GM23338 (cell line): Measurements from ENCODE around the gene RTKN. TPM values are rescaled to one million over a fixed set of nuclear protein-coding genes. Genes with fewer than 3 reads are reported as not detected.

Experiments
- ATAC-seq: fragments of 200-7000 bp; cut with Tn5 transposase; 3 replicates; pipeline ENCODE4 v1.9.1; 2020
- DNase-seq: peaks from one replicate; pipeline ENCODE4 v3.0.0-alpha.2; 2015; ENCODE audit warnings: low spot score
- H2AFZ ChIP-seq: fragments of 200-600 bp; sonication (generic); 2 replicates; pipeline ENCODE4 v1.8.0; 2016; ENCODE audit warnings: antibody characterized with exemption, mild to moderate bottlenecking, moderate library complexity
- H3F3A ChIP-seq: fragments of 200-600 bp; sonication (generic); replicated peaks from 2 replicates; pipeline ENCODE4 v1.8.0; 2017; ENCODE audit warnings: antibody characterized with exemption, mixed run types, low read depth
- H3K27ac ChIP-seq: fragments of 200-600 bp; sonication (generic); 2 replicates; pipeline ENCODE4 v1.6.1; 2016; ENCODE audit warnings: low read depth
- H3K27me3 ChIP-seq: fragments of 200-600 bp; sonication (generic); 2 replicates; pipeline ENCODE4 v1.8.0; 2016; ENCODE audit warnings: mild to moderate bottlenecking, mixed run types, moderate library complexity; ENCODE audit not compliant: insufficient read depth
- H3K36me3 ChIP-seq: fragments of 200-600 bp; sonication (generic); 2 replicates; pipeline ENCODE4 v1.8.0; 2016; ENCODE audit warnings: mild to moderate bottlenecking; ENCODE audit not compliant: insufficient read depth
- H3K4me1 ChIP-seq: fragments of 200-600 bp; sonication (generic); 2 replicates; pipeline ENCODE4 v1.8.0; 2016; ENCODE audit warnings: mild to moderate bottlenecking, moderate library complexity; ENCODE audit not compliant: insufficient read depth
- H3K4me2 ChIP-seq: fragments of 200-600 bp; sonication (generic); 2 replicates; pipeline ENCODE4 v1.7.1; 2017; ENCODE audit warnings: mixed run types
- H3K4me3 ChIP-seq: fragments of 200-600 bp; sonication (generic); 2 replicates; pipeline ENCODE4 v1.6.1; 2016; ENCODE audit warnings: mixed run types
- H3K79me2 ChIP-seq: fragments of 200-600 bp; sonication (generic); replicated peaks from 2 replicates; pipeline ENCODE4 v1.8.0; 2017; ENCODE audit warnings: mild to moderate bottlenecking; ENCODE audit not compliant: insufficient read depth
- H3K9me2 ChIP-seq: fragments of 200-600 bp; sonication (generic); 2 replicates; pipeline ENCODE4 v1.8.0; 2017; ENCODE audit not compliant: insufficient read depth
- H4K20me1 ChIP-seq: fragments of 200-600 bp; sonication (generic); replicated peaks from 2 replicates; pipeline ENCODE4 v1.8.0; 2017; ENCODE audit warnings: mild to moderate bottlenecking; ENCODE audit not compliant: insufficient read depth
- H3K27ac Mint-ChIP-seq: 2 replicates; pipeline ENCODE4 v1.8.0; 2020; ENCODE audit warnings: inconsistent platforms, mild to moderate bottlenecking, moderate library complexity, mixed read lengths
- H3K27me3 Mint-ChIP-seq: 3 replicates; pipeline ENCODE4 v1.8.0; 2022; ENCODE audit warnings: low read depth, mild to moderate bottlenecking, moderate library complexity, mixed read lengths, inconsistent platforms; ENCODE audit not compliant: insufficient read depth, poor library complexity
- H3K36me3 Mint-ChIP-seq: 3 replicates; pipeline ENCODE4 v1.8.0; 2021; ENCODE audit warnings: low read depth, mild to moderate bottlenecking, inconsistent platforms, moderate library complexity, mixed read lengths
- H3K4me1 Mint-ChIP-seq: 3 replicates; pipeline ENCODE4 v1.8.0; 2020; ENCODE audit warnings: mild to moderate bottlenecking, inconsistent platforms, mixed read lengths
- H3K4me3 Mint-ChIP-seq: 3 replicates; pipeline ENCODE4 v1.8.0; 2021; ENCODE audit warnings: moderate library complexity, mild to moderate bottlenecking, inconsistent platforms, mixed read lengths
- H3K9me3 Mint-ChIP-seq: 3 replicates; pipeline ENCODE4 v1.8.0; 2020; ENCODE audit warnings: moderate library complexity, mild to moderate bottlenecking, inconsistent platforms, mixed read lengths
- CREB1 ChIP-seq: fragments of 250-450 bp; sonication (Bioruptor Pico); IDR thresholded peaks from 2 replicates; pipeline ENCODE4 v1.5.0; 2020; ENCODE audit warnings: low read depth, mild to moderate bottlenecking, moderate library complexity
- CTCF ChIP-seq, 2 experiments: fragments of 200-600 bp in 1 of 2; sonication (generic) in 1 of 2; conservative IDR thresholded peaks; 2 replicates each; pipeline versions ENCODE4 v1.5.1 to v1.6.1; 2016 to 2017; ENCODE audit warnings: antibody characterized with exemption in 2 of 2, low read depth in 2 of 2, mild to moderate bottlenecking in 2 of 2, moderate library complexity in 1 of 2
- ETS1 ChIP-seq: IDR thresholded peaks from 2 replicates; pipeline ENCODE4 v1.6.1; 2016; ENCODE audit warnings: antibody characterized with exemption
- EZH2 ChIP-seq: fragments of 200-600 bp; sonication (generic); IDR thresholded peaks from one replicate; pipeline ENCODE4 v1.8.0; 2017; ENCODE audit warnings: antibody characterized with exemption, mild to moderate bottlenecking, low read depth; ENCODE audit not compliant: unreplicated experiment
- EZH2phosphoT487 ChIP-seq: fragments of 200-600 bp; sonication (generic); IDR thresholded peaks from one replicate; pipeline ENCODE4 v1.8.1; 2018; ENCODE audit warnings: antibody characterized with exemption; ENCODE audit not compliant: unreplicated experiment
- REST ChIP-seq: IDR thresholded peaks from one replicate; pipeline ENCODE4 v1.6.1; 2018; ENCODE audit warnings: antibody characterized with exemption; ENCODE audit not compliant: unreplicated experiment
- STAT1 ChIP-seq: IDR thresholded peaks from one replicate; pipeline ENCODE4 v1.6.1; 2016; ENCODE audit warnings: antibody characterized with exemption; ENCODE audit not compliant: unreplicated experiment
- ZNF114 ChIP-seq: fragments of 250-450 bp; sonication (Bioruptor Pico); IDR thresholded peaks from 2 replicates; pipeline ENCODE4 v1.5.0; 2020; ENCODE audit warnings: mild to moderate bottlenecking, moderate library complexity
- polyA plus RNA-seq: library from polyadenylated mRNA; unstranded; fragments of >200 nt; fragmentation: Nextera tagmentation; extraction: Ambion mirVana; gene quantifications from 2 replicates; pipeline ENCODE4 v1.2.1, GENCODE V29; 2016
- total RNA-seq: library from RNA; depleted of rRNA; stranded (reverse); fragments of >200 nt; shearing (Covaris generic); gene quantifications from 2 replicates; pipeline ENCODE4 v1.2.3, GENCODE V29; 2014

RTKN gene
- total and polyA plus RNA-seq, 2 experiments from 2014 or later = 24.5 to 50.0 TPM

DNA sequence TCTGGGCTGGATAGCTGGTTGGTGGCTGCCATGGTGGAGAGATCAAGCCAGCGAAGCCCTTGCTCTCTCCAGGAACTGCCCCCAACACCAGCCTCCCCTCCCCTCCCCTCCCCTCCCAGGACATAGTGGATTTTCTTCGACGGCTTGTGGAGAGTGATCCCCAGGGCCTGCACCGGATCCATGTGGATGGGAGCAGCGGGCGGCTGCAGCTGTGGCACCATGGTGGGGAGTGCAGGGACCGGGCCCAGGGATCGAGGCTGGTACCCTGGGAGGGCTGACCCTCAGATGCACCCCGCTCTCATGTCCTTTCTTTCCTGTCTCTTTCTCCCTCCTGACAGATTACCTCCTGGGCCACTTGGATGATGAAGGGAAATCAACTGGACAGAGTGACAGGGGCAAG, 48.2 kb upstream of the RTKN start:
- no peak overlapping the region for H3K4me3 Mint-ChIP-seq
- Histone ChIP-seq H3K4me1 (no peaks in the 10 kb centered on the region), H3K9me2 (no peaks in the 10 kb centered on the region), H4K20me1 (no peaks in the 10 kb centered on the region), H3K27me3 (peaks cover 9% of the 10 kb centered on the region), H3F3A (no peaks in the 10 kb centered on the region), H3K36me3 (peaks cover 5% of the 10 kb centered on the region; the same call in 1 of the 2 replicates), H3K79me2 (no peaks in the 10 kb centered on the region), H3K4me2 (no peak overlapping the region), H3K27ac (no peak overlapping the region), H3K4me3 (no peak overlapping the region), H2AFZ (no peak overlapping the region)
- H3K4me1 Mint-ChIP-seq = no peaks in the 10 kb centered on the region; the same call in 2 of the 3 replicates
- H3K36me3 Mint-ChIP-seq = peaks cover 56% of the 10 kb centered on the region
- DNase-seq = no peak
- no peaks in the 10 kb centered on the region; the same call in 2 of the 3 replicates for H3K9me3 Mint-ChIP-seq
- peaks cover 6% of the 10 kb centered on the region for H3K27me3 Mint-ChIP-seq
- H3K27ac Mint-ChIP-seq = no peak overlapping the region
- TF ChIP-seq STAT1 (no peak), ETS1 (no peak), EZH2phosphoT487 (no peak), CTCF (conservative IDR thresholded peaks at IDR 0.05; ENCODE audit: low read depth in 2 of 2) (no peak), ZNF114 (CRISPR knock-in tag) (no peak), REST (no peak), EZH2 (no peak), CREB1 (CRISPR knock-in tag) (no peak)
- ATAC-seq = no peak
